ENCODE results near the gene RALGPS1. TPM values are rescaled to one million over a fixed set of nuclear protein-coding genes. Genes with fewer than 3 reads are reported as not detected.
A peak's percentile ranks its signal among the peaks of the same experiment; 100 is the strongest.
"Not testable (repeated sequence)": the region's sequence is repeated elsewhere in the genome, so short reads cannot be mapped to it uniquely, and the experiment has no call there.

Gene RALGPS1
- total RNA-seq, 1 donor = 2.9 TPM

DNA sequence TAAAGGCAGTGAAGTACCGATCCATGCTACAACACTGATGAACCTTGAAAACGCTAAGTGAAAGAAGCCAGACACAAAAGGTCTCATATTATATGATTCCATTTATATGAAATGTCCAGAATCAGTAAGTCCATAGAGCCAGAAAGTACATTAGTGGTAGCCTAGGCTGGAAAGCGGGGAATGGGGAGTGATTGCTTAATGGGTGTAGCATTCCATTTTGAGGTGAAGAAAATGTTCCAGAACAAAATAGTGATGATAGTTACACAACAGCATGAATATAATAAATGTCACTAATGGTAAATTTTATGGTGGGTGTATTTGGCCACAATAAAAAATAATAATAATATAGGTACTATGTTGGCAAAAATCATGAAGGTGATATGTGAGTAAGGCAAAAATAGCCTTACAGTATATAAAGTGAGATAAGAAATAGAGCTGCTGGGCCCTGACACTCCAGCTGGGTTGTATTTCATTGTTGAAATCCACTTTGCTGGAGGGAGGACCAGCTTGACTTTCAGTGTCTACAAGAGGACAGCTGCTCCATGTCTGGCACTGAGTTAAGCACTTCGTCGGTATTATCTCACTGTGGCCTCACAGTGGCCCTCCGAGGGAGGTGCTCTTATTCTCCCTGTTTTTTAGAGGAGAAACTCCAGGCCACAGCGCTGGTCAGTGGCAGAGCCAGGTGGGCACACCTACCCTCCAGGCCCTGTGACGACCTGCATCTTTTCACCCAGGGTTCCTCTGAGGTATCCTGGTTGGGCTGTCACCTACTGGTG lies 230.3 kb downstream of the RALGPS1 start:
- TF ChIP-seq, protein P1, sequence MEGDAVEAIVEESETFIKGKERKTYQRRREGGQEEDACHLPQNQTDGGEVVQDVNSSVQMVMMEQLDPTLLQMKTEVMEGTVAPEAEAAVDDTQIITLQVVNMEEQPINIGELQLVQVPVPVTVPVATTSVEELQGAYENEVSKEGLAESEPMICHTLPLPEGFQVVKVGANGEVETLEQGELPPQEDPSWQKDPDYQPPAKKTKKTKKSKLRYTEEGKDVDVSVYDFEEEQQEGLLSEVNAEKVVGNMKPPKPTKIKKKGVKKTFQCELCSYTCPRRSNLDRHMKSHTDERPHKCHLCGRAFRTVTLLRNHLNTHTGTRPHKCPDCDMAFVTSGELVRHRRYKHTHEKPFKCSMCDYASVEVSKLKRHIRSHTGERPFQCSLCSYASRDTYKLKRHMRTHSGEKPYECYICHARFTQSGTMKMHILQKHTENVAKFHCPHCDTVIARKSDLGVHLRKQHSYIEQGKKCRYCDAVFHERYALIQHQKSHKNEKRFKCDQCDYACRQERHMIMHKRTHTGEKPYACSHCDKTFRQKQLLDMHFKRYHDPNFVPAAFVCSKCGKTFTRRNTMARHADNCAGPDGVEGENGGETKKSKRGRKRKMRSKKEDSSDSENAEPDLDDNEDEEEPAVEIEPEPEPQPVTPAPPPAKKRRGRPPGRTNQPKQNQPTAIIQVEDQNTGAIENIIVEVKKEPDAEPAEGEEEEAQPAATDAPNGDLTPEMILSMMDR (IDR thresholded peaks at IDR 0.05; ENCODE audit: insufficient read depth, low read length) = no peak
- no peak overlapping the region for H3K4me3 ChIP-seq (ENCODE audit: low read depth, low read length)
- DNase-seq (ENCODE audit: low read depth) = peak; percentile 40

DNA sequence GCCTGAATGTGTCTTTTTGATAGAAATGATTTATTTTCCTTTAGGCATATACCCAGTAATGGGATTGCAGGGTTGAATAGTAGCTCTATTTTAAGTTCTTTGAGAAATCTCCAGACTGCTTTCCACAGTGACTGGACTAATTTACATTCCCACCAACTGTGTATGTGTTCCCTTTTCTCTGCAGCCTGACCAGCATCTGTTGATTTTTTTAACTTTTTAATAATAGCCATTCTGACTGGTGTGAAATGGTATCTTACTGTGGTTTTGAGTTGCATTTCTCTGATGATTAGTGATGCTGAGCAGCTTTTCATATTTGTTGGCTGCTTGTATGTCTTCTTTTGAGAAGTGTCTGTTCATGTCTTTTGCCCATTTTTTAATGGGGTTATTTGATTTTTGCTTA lies 232.3 kb downstream of the RALGPS1 start:
- DNase-seq (ENCODE audit: low read depth) = not testable (repeated sequence)

DNA sequence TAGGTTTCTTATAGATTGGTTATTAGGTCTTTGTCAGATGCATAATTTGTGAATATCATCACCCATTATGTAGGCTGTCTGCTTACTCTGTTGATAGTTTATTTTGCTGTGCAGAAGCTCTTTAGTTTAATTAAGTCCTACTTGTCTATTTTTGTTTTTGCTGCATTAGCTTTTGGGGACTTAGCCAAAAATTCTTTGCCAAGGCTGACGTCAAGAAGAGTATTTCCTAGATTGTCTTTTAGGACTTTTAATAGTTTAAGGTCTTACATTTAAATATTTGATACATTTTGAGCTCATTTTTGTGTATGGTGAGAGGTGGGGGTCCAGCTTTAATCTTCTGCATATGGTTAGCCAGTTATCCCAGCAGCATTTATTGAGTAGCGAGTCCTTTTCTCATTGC lies 232.7 kb downstream of the RALGPS1 start:
- TF ChIP-seq, protein P1 (IDR thresholded peaks at IDR 0.05; ENCODE audit: insufficient read depth, low read length) = no peak
- no peak for DNase-seq (ENCODE audit: low read depth)
- no peak overlapping the region for H3K4me3 ChIP-seq (ENCODE audit: low read depth, low read length)

More for the DNA sequence above, 232.3 kb downstream of the RALGPS1 start:
- not testable (repeated sequence) for H3K4me3 ChIP-seq (ENCODE audit: low read depth, low read length)

DNA sequence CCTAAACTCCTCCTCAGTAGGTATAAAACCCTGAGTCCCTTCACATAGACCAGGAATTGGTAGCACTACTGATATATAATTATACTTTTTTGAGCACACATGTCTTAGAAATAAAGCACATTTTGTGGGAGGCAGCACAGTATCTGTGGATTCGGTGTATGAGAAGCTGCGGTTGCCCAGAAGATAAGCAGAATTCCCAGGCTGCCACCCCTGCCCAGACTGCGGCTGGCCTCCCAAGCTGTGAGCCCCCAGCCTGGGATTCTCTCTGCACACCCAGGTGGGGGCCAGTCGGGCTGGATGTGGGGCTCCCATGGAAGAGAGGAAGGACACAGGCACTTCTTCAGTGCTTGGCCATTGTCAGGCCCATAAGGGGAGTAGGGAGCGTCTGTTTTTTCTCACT lies 233.4 kb downstream of the RALGPS1 start:
- TF ChIP-seq, protein P1 (IDR thresholded peaks at IDR 0.05; ENCODE audit: insufficient read depth, low read length) = no peak
- DNase-seq (ENCODE audit: low read depth) = no peak
- H3K4me3 ChIP-seq (ENCODE audit: low read depth, low read length) = no peak overlapping the region

DNA sequence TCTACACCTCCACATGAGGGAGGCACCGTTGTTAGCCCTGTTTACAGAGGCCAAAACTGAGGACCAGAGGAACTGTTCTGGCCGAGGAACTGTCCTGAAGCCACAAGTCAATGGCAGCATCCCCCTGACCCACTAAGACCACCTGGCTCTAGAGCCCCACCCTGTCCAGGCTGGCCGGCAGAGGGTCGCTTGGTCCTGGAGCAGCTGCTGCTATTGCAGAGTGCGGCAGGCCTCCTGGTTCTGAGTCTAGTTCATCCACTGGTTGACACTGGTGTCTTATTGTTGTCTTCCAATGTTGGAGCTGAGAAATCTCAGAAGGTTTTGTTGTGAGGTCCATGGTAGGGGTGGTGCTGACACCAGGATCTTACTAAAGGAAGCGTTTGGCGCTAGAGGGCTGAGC lies 234.4 kb downstream of the RALGPS1 start:
- TF ChIP-seq, protein P1 (IDR thresholded peaks at IDR 0.05; ENCODE audit: insufficient read depth, low read length) = no peak
- H3K4me3 ChIP-seq (ENCODE audit: low read depth, low read length) = no peak overlapping the region
- no peak for DNase-seq (ENCODE audit: low read depth)

DNA sequence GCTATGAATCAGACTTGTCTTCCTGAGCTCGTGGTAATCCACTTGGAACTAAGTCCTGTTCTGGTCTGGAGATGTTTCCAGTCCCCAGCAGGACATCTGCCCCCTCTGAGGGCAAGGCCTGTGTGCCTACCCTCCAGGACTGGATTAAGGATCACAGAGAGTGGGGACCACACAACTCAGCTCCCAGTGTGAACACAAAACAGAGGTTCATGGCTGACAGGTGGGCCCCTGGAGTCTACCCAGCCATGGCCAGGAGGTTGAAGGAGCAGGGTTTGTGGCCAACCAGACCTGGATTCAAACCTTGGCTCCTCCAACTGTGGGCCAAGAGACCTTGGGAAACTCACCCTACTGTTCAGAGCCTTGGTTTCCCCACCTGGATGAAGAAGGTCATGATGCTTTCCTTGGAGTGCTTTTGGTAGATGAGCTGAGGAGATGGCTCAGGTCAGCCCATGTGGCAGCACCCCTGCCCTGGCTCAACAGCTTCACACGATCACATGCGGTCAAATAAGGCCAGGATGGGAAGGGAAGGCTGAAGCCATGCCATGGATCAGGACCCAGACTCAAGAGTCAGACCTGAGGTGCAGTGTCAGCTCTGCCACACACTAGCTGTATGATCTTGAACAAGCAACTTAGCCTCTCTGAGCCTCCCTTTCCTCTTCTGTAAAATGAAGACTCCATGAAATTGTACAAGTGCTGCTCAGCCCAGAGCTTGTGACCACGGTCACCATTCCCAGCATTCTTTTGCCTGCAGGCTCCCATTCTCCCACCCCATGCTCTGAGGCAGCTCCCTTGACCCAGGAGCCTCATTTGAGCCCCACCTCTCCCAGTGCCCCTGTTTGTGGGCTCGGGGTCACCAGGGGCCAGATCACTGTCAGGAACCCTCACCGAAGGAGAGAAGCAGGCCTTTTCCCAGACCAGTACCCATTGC lies 235.1 kb downstream of the RALGPS1 start:
- H3K4me3 ChIP-seq (ENCODE audit: low read depth, low read length) = no peak overlapping the region
- TF ChIP-seq, protein P1 (IDR thresholded peaks at IDR 0.05; ENCODE audit: insufficient read depth, low read length) = no peak
- no peak for DNase-seq (ENCODE audit: low read depth)

DNA sequence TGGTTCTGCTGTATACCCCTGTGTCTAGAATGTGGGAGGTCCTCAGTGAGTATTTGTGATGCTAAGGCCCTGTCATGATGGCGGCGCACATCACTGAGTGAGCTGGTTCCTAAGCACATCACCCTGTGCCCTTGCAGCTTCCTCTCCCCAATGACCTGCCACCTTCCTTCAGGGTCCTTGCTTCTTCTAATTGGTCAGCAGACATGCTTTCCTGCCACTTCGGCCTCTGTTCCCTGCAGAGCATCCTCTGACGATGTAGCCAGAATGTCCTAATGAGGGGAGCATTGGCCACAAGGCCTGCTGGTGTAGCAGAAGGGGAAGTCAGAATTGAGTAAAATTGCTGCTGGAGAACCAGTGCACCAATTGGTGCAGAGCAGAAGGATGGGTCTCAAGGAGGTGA lies 238.9 kb downstream of the RALGPS1 start:
- no peak for DNase-seq (ENCODE audit: low read depth)
- no peak overlapping the region for H3K4me3 ChIP-seq (ENCODE audit: low read depth, low read length)
- TF ChIP-seq, protein P1 (IDR thresholded peaks at IDR 0.05; ENCODE audit: insufficient read depth, low read length) = no peak

Data from fibroblast of the aortic adventitia (primary cell).